ENCODE results near the gene NUCB1.
A peak's percentile ranks its signal among the peaks of the same experiment; 100 is the strongest.
"Not testable (repeated sequence)": the region's sequence is repeated elsewhere in the genome, so short reads cannot be mapped to it uniquely, and the experiment has no call there.

Gene NUCB1

DNA sequence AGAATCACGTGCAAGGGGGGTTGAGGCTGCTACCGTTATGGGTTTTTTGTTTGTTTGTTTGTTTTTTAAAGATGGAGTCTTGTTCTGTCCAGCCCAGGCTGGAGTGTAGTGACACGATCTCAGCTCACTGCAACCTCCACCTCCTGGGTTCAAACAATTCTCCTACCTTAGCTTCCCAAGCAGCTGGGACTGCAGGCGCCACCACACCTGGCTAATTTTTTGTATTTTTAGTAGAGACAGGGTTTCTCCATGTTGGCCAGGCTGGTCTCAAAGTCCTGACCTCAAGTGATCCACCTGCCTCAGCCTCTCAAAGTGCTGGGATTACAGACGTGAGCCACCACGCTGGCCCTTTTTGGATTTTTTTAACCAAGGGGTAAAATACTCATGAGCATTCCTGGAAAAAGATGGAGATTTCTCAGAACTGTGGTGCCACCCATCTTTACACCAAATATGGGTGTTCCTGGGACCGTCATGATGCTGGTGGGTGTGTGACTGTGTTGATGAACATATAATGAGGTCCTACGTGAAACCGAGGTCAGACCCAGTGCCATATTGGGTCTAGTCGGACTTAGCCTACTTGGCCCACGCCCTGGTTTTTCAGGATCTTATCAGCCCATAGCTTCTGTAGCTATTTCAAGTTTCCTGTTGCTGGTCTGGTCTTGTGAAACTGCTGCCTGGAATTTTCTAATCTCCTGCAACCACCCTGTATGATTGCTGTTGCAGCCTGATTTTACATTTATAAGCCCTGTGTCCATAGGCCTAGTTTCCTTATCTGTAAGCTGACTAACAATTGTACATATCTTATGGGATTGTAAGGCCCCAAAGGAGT, 21.7 kb upstream of the NUCB1 start:
- in situ Hi-C loops (cut with HindIII; ENCODE audit: low pct_unique_long_range_greater_than_20kb, low sequenced_read_pairs), result no loop called here
- DNase-seq (ENCODE audit: low read depth in 1 of 2, low spot score in 1 of 2), result no peak
- no peak for TF ChIP-seq JUND (IDR thresholded peaks at IDR 0.05; ENCODE audit: low read depth)

DNA sequence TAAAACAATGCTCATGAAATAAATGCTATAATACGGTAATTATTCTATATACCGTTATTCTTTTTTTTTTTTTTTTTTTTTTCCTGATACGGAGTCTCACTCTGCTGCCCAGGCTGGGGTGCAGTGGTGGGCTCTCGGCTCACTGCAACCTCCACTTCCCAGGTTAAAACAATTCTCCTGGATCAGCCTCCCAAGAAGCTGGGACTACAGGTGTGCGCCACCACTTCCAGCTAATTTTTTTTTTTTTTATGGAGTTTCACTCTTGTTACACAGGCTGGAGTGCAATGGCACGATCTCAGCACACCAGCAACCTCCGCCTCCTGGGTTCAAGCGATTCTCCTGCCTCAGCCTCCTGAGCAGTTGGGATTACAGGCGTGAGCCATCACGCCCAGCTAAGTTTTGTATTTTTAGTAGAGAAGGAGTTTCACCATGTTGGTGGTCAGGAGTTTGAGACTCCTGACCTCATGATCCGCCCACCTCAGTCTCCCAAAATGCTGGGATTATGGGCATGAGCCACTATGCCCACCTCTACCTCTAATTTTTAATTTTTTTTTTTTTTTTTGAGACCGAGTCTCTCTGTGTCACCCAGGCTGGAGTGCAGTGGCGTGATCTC, 21.0 kb upstream of the NUCB1 start:
- TF ChIP-seq JUND (IDR thresholded peaks at IDR 0.05; ENCODE audit: low read depth), result no peak
- DNase-seq (ENCODE audit: low read depth in 1 of 2, low spot score in 1 of 2), result no peak
- in situ Hi-C loops (cut with HindIII; ENCODE audit: low pct_unique_long_range_greater_than_20kb, low sequenced_read_pairs), result no loop called here

DNA sequence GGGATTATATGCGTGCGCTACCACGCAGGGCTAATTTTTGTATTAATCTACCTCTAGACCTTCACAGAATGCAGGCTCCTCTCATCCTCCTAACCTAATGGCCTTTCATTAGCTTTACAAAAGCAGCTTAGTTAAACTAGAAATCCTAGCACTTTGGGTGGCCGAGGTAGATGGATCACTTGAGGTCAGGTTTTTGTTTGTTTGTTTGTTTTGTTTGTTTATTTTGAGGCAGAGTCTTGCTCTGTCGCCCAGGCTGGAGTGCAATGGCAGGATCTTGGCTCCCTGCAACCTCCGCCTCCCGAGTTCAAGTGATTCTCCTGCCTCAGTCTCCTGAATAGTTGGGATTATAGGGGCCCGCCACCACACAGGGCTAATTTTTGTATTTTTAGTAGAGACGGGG, 20.4 kb upstream of the NUCB1 start:
- in situ Hi-C loops (cut with HindIII; ENCODE audit: low pct_unique_long_range_greater_than_20kb, low sequenced_read_pairs); DNase-seq (ENCODE audit: low read depth in 1 of 2, low spot score in 1 of 2): not testable (repeated sequence)

DNA sequence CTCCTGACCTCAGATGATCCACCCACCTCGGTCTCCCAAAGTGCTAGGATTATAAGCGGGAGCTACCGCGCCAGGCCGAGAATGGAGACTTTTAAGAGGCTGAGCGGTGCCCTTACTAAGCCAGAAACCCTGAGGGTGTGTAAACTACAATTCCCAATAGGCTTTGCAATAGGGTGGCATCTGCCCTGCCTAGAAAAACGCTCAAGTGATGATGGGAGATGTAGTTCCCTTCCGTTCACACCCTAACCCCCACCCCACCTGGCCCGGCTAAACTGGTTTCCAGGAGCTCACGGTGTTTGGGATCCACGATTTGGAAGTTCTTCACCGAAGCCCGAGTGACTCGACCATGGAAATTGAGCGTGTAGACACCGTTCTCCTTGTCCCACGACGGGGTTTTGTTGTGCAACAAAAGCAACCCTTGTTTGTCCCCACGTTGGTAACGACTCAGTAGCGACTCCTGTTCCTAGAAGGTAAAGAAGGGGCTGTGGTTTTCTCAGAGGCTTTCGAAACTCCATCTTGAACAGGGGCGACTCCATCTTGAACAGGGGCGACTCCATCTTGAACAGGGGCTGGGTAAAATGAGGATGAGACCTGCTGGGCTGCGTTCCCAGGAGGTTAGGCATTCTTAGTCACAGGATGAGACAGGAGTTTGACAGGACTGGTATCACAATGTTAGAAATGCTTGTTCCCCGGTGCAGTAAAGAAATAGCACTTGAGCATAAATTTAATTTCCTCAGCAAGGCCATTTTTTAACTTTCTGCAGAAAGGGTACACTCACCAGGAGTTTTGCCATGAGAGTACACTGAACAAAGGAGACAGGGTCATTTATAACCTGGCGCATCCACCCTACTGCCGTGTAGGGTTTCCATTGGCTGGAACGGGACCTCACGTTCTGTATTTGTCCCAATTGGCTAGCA, 18.1 kb upstream of the NUCB1 start:
- in situ Hi-C loops (cut with HindIII; ENCODE audit: low pct_unique_long_range_greater_than_20kb, low sequenced_read_pairs), result no loop called here
- peak in 1 of 2 experiments; percentile 92 for DNase-seq (ENCODE audit: low read depth in 1 of 2, low spot score in 1 of 2)
- TF ChIP-seq JUND (IDR thresholded peaks at IDR 0.05; ENCODE audit: low read depth), result no peak

DNA sequence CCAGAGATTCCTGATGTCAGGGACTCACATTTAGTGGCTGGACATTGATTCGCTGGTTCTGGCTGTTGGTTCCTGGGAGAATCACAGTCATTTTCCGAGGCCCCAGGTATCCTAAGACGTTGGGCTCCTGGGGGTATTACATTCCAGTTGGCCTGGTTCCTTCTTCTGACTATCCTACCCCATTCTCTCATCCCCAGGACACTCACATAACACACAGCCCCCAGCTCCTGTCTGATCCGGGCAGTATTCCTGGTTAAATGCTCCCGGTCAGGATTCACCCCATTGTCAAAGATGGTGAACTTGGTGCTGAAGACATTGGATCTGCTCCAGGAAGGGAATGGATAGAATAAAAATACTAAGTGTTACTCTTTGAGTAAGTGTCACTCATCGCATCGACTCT, 16.4 kb upstream of the NUCB1 start:
- no peak for TF ChIP-seq JUND (IDR thresholded peaks at IDR 0.05; ENCODE audit: low read depth)
- in situ Hi-C loops (cut with HindIII; ENCODE audit: low pct_unique_long_range_greater_than_20kb, low sequenced_read_pairs), result no loop called here
- DNase-seq (ENCODE audit: low read depth in 1 of 2, low spot score in 1 of 2), result no peak

DNA sequence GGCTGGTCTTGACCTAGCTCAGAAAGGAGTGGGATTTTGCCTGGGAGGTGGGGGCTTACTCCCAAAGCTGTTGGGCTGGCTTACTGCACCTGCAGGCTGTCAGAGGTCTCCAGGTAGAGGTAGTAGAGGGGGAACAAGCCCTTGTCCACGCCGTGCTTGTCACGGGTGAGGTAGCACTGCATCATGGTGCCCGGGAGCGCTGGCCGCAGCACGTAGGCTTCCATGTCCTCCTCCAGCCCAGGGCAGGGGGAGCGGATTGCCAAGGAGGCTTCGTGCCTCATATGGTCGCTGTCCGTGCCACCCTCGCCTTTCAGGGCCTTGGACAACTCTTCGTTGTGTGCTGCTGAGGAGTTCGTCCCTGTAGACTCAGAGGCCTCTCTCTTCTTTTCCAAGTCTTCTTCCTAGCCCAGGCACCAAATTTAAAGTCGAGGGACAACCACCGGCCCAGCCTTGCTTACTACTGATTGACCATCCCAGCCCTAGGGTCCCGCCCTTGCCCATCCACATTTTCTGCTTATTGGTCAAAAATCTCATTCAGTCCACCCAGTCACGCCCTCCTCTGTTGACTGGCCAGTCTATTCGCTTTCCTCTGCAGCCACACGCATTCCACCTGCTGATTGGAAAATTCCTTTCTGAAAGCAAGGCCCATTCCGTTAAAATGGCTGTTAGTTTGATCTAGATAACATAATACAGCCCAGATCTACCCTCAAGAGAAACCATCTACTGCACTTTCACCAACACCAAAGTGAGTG, 12.1 kb upstream of the NUCB1 start:
- DNase-seq (ENCODE audit: low read depth in 1 of 2, low spot score in 1 of 2), result no peak
- in situ Hi-C loops (cut with HindIII; ENCODE audit: low pct_unique_long_range_greater_than_20kb, low sequenced_read_pairs), result no loop called here
- no peak for TF ChIP-seq JUND (IDR thresholded peaks at IDR 0.05; ENCODE audit: low read depth)

DNA sequence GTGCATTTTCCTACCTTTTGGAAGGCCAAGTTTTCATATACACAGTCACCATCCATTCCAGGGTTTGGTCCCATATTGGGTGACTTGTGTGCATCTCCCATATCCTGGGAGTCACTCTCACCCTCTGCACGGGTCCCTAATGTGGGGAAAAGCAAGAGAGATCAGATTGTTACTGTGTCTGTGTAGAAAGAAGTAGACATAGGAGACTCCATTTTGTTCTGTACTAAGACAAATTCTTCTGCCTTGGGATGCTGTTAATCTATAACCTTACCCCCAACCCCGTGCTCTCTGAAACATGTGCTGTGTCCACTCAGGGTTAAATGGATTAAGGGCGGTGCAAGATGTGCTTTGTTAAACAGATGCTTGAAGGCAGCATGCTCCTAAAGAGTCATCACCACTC, 10.6 kb upstream of the NUCB1 start:
- in situ Hi-C loops (cut with HindIII; ENCODE audit: low pct_unique_long_range_greater_than_20kb, low sequenced_read_pairs); DNase-seq (ENCODE audit: low read depth in 1 of 2, low spot score in 1 of 2): not testable (repeated sequence)

DNA sequence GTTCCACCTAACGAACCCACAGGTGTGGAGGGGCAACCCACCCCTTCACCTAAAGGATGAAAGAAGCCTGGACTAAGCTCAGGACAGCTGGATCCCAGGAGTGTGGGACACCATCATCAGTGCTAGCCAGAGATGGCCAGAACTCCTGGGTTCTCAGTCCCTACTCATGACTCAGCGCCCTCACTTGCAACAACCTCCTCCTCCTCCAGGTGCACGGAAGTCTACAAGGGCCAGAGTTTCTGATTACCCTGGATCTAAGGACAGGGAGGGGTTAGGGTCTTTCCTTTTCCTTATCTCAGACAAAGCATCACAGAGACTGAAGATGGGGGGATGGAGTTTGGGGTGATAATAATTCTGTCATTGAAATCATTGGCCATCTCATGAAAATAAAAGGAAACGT, 9.6 kb upstream of the NUCB1 start:
- no peak for DNase-seq (ENCODE audit: low read depth in 1 of 2, low spot score in 1 of 2)
- in situ Hi-C loops (cut with HindIII; ENCODE audit: low pct_unique_long_range_greater_than_20kb, low sequenced_read_pairs), result no loop called here
- no peak for TF ChIP-seq JUND (IDR thresholded peaks at IDR 0.05; ENCODE audit: low read depth)

DNA sequence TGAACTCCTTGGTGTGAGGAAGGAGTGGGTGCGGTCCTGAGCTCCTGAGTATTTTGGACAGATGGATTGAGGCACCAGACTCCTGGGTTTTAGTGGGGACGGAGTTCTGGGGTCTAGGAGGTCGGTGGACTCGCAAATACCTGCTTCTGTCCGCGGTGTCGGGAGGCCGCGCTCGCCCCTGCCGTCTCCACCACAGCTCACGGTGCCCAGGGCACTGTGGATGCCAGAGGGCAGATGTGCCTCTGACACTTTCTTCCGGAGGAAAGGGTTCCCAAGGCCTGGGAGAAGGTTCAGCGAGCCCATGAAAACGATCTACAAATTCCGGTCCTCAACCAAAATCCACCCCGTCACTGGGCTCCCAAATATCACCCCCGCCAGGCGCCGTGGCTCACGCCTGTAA, 4.9 kb upstream of the NUCB1 start:
- in situ Hi-C loops (cut with HindIII; ENCODE audit: low pct_unique_long_range_greater_than_20kb, low sequenced_read_pairs), result no loop called here
- TF ChIP-seq JUND (IDR thresholded peaks at IDR 0.05; ENCODE audit: low read depth), result no peak
- DNase-seq (ENCODE audit: low read depth in 1 of 2, low spot score in 1 of 2), result no peak

DNA sequence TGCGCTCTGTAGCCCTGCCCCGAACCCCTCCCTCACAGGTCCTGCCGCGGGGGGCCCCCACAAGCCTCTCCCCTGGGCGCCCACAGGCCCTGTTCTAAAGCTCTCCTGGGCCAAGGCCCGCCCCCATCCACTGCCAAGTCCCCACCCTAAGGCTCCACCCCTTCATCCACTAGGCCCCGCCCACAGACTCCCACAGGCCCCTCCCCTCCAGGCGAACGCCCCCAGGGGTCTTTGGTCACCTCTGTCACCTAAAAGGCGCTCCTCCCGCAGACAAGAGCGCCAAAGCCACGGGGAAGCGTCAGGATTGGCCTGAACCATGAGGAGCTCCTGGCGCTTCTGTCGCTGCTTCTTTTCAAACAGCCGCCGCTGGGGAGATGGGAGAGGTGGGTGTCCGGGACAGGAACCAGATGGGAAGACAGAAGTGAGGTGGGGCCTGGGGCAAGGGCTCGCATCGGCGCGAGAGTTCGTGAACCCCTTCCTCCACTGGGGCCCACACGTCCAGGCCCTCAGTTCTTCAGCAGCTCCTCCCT, 3.9 kb upstream of the NUCB1 start:
- in situ Hi-C loops (cut with HindIII; ENCODE audit: low pct_unique_long_range_greater_than_20kb, low sequenced_read_pairs), result no loop called here
- DNase-seq (ENCODE audit: low read depth in 1 of 2, low spot score in 1 of 2), result no peak
- no peak for TF ChIP-seq JUND (IDR thresholded peaks at IDR 0.05; ENCODE audit: low read depth)

DNA sequence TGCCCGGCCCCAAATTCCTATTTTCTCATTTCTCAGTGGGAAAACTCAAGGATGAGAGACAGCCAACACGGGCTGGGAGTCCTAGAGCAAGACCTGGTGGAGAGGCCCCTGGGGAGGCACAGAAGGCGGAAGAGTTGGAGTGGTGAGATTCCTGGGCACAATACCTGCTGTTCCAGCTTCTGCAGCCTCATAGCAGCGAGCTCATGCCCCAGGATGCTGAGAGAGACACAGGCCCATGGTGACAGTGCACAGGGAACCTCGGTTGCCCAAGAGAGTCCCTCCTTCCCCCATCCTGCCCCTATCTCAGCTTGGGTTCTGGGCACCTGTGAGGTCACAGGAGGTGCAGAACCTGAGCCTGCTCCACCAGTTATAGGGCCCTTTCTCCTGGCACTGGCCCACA, 2.9 kb upstream of the NUCB1 start:
- no peak for DNase-seq (ENCODE audit: low read depth in 1 of 2, low spot score in 1 of 2)
- in situ Hi-C loops (cut with HindIII; ENCODE audit: low pct_unique_long_range_greater_than_20kb, low sequenced_read_pairs), result no loop called here
- no peak for TF ChIP-seq JUND (IDR thresholded peaks at IDR 0.05; ENCODE audit: low read depth)

DNA sequence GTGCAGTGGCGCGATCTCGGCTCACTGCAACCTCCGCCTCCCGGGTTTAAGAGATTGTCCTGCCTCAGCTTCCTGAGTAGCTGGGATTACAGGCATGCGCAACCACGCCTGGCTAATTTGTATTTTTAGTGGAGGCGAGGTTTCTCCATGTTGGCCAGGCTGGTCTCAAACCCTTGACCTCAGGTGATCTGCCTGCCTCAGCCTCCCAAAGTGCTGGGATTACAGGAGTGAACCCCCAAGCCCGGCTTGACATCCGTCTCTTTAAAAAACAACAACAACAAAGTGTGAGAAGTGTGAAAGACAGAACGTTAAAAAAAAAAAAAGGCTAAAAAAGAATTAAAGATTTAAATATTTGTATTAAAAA, 744 bp upstream of the NUCB1 start:
- in situ Hi-C loops (cut with HindIII; ENCODE audit: low pct_unique_long_range_greater_than_20kb, low sequenced_read_pairs); DNase-seq (ENCODE audit: low read depth in 1 of 2, low spot score in 1 of 2): not testable (repeated sequence)

All from T47D (cell line).